HEK293 (cell line): ENCODE data around the gene OR1I1.

Experiments
- CTCF ChIA-PET: fragments of 350-600 bp; formaldehyde crosslinking; extraction: SDS; loops from one replicate; lab custom pipeline; 2021; ENCODE audit warnings: antibody characterized with exemption; lab: Yijun Ruan, JAX
- POLR2A ChIA-PET: fragments of 300-600 bp; formaldehyde crosslinking; extraction: SDS; loops from one replicate; lab custom pipeline; 2020; ENCODE audit warnings: antibody characterized with exemption, inconsistent platforms; lab: Yijun Ruan, JAX
- H3K27ac ChIP-seq: fragments of 200-500 bp; sonication (Bioruptor generic); 2 replicates; pipeline ENCODE4 v1.5.1; 2014; ENCODE audit warnings: low read depth, low read length, control low read depth, inconsistent platforms; ENCODE audit errors: extremely low read depth
- H3K36me3 ChIP-seq, 2 experiments: fragments of 200-500 bp in 1 of 2; sonication (Bioruptor generic) in 1 of 2; 1 replicate in 1 of 2; 2 replicates in 1 of 2; pipeline ENCODE4 v1.5.1; 2014 to 2017; ENCODE audit warnings: inconsistent platforms in 2 of 2, low read length in 2 of 2; ENCODE audit not compliant: control insufficient read depth in 2 of 2, insufficient read depth in 1 of 2
- H3K4me1 ChIP-seq: fragments of 200-500 bp; sonication (Bioruptor generic); 2 replicates; pipeline ENCODE4 v1.5.1; 2014; ENCODE audit warnings: mild to moderate bottlenecking, low read length, inconsistent platforms; ENCODE audit not compliant: control insufficient read depth, insufficient read depth
- H3K4me3 ChIP-seq: 2 replicates; pipeline ENCODE4 v1.5.1; 2011; ENCODE audit warnings: low read depth, mild to moderate bottlenecking, control low read depth, low read length, moderate library complexity
- H3K9me3 ChIP-seq: fragments of 200-500 bp; sonication (Bioruptor generic); 2 replicates; pipeline ENCODE4 v1.5.1; 2014; ENCODE audit warnings: low read depth, low read length, inconsistent platforms; ENCODE audit not compliant: control insufficient read depth, insufficient read depth
- GLIS1 ChIP-seq: fragments of 450-650 bp; formaldehyde crosslinking; IDR thresholded peaks from 2 replicates; pipeline ENCODE4 v1.5.1; 2016; ENCODE audit warnings: missing biosample characterization, missing genetic modification characterization
- KLF1 ChIP-seq: fragments of 450-650 bp; formaldehyde crosslinking; IDR thresholded peaks from 2 replicates; pipeline ENCODE4 v1.5.1; 2016; ENCODE audit warnings: missing biosample characterization, missing genetic modification characterization
- MYNN ChIP-seq: fragments of 450-650 bp; formaldehyde crosslinking; IDR thresholded peaks from 2 replicates; pipeline ENCODE4 v1.5.1; 2016; ENCODE audit warnings: missing biosample characterization, missing genetic modification characterization, borderline replicate concordance
- MZF1 ChIP-seq: fragments of 450-650 bp; formaldehyde crosslinking; IDR thresholded peaks from 2 replicates; pipeline ENCODE4 v1.5.1; 2017; ENCODE audit warnings: missing biosample characterization, missing genetic modification characterization, borderline replicate concordance
- SP2 ChIP-seq: fragments of 450-650 bp; formaldehyde crosslinking; IDR thresholded peaks from 2 replicates; pipeline ENCODE4 v1.5.1; 2016; ENCODE audit warnings: missing biosample characterization, missing genetic modification characterization
- ZNF174 ChIP-seq: fragments of 450-650 bp; formaldehyde crosslinking; IDR thresholded peaks from 2 replicates; pipeline ENCODE4 v1.5.0; 2017; ENCODE audit warnings: missing biosample characterization, mild to moderate bottlenecking, missing genetic modification characterization
- ZNF211 ChIP-seq: fragments of 450-650 bp; formaldehyde crosslinking; IDR thresholded peaks from 2 replicates; pipeline ENCODE4 v1.5.1; 2016; ENCODE audit warnings: low read depth, missing biosample characterization, missing genetic modification characterization
- ZNF274 ChIP-seq, 2 experiments: fragments of 200-500 bp in 1 of 2; fragments of 450-650 bp in 1 of 2; sonication (Bioruptor generic) in 1 of 2; formaldehyde crosslinking in 1 of 2; IDR thresholded peaks; 2 replicates each; pipeline versions ENCODE4 v1.5.1 to v1.6.1; 2014 to 2016; ENCODE audit warnings: borderline replicate concordance in 1 of 2, inconsistent platforms in 1 of 2, low read length in 1 of 2, missing biosample characterization in 1 of 2, missing genetic modification characterization in 1 of 2
- ZNF555 ChIP-seq: fragments of 450-650 bp; formaldehyde crosslinking; conservative IDR thresholded peaks from 2 replicates; pipeline ENCODE4 v1.5.1; 2017; ENCODE audit warnings: missing biosample characterization, mild to moderate bottlenecking, missing genetic modification characterization, inconsistent platforms
- ZNF747 ChIP-seq: fragments of 450-650 bp; formaldehyde crosslinking; IDR thresholded peaks from 2 replicates; pipeline ENCODE4 v1.5.1; 2016; ENCODE audit warnings: missing biosample characterization, missing genetic modification characterization
- ZNF76 ChIP-seq: fragments of 450-650 bp; formaldehyde crosslinking; IDR thresholded peaks from 2 replicates; pipeline ENCODE4; 2016; ENCODE audit warnings: low read depth, missing biosample characterization, missing genetic modification characterization, borderline replicate concordance
- ZSCAN30 ChIP-seq: fragments of 450-650 bp; IDR thresholded peaks from 2 replicates; pipeline ENCODE4 v1.5.1; 2018; ENCODE audit warnings: missing biosample characterization, mild to moderate bottlenecking, missing genetic modification characterization, moderate library complexity
- TF ChIP-seq, protein P1 (sequence below): fragments of 450-650 bp; formaldehyde crosslinking; conservative IDR thresholded peaks from 2 replicates; pipeline ENCODE4 v1.5.1; 2016; ENCODE audit warnings: low read depth, missing biosample characterization, missing genetic modification characterization
- TF ChIP-seq, protein P2 (sequence below): fragments of 450-650 bp; formaldehyde crosslinking; IDR thresholded peaks from 2 replicates; pipeline ENCODE4 v1.5.1; 2017; ENCODE audit warnings: missing biosample characterization, missing genetic modification characterization
- TF ChIP-seq, protein P3 (sequence below): fragments of 450-650 bp; formaldehyde crosslinking; IDR thresholded peaks from 2 replicates; pipeline ENCODE4 v1.5.1; 2016; ENCODE audit warnings: missing biosample characterization, missing genetic modification characterization, borderline replicate concordance
- TF ChIP-seq, protein P4 (sequence below): fragments of 450-650 bp; formaldehyde crosslinking; IDR thresholded peaks from 2 replicates; pipeline ENCODE4 v1.5.1; 2016; ENCODE audit warnings: missing biosample characterization, missing genetic modification characterization

The OR1I1 gene

DNA sequence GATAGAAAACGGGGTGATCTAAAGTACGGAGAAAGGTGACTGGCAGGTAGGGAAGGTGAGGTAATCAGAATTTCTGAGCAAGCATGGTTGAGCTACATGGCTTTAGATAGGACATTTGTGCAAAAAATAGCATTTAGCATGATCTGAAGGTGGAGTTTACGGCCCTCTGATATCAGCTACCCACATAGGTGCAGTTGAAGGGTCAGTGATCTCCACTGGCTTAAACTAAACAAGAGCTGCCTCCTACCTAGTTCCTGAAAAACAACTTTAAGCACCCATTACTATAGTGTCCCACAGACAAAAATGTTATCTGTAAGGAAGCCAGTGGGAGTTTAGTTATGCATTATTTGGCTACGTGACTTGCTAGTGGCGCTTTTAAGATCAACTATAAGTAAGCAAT, 33.9 kb upstream of the OR1I1 start (continued):
- TF ChIP-seq, protein P1, sequence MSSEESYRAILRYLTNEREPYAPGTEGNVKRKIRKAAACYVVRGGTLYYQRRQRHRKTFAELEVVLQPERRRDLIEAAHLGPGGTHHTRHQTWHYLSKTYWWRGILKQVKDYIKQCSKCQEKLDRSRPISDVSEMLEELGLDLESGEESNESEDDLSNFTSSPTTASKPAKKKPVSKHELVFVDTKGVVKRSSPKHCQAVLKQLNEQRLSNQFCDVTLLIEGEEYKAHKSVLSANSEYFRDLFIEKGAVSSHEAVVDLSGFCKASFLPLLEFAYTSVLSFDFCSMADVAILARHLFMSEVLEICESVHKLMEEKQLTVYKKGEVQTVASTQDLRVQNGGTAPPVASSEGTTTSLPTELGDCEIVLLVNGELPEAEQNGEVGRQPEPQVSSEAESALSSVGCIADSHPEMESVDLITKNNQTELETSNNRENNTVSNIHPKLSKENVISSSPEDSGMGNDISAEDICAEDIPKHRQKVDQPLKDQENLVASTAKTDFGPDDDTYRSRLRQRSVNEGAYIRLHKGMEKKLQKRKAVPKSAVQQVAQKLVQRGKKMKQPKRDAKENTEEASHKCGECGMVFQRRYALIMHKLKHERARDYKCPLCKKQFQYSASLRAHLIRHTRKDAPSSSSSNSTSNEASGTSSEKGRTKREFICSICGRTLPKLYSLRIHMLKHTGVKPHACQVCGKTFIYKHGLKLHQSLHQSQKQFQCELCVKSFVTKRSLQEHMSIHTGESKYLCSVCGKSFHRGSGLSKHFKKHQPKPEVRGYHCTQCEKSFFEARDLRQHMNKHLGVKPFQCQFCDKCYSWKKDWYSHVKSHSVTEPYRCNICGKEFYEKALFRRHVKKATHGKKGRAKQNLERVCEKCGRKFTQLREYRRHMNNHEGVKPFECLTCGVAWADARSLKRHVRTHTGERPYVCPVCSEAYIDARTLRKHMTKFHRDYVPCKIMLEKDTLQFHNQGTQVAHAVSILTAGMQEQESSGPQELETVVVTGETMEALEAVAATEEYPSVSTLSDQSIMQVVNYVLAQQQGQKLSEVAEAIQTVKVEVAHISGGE (tag by site-specific recombination), result no peak
- no peak for TF ChIP-seq ZNF555 (tag by site-specific recombination)

DNA sequence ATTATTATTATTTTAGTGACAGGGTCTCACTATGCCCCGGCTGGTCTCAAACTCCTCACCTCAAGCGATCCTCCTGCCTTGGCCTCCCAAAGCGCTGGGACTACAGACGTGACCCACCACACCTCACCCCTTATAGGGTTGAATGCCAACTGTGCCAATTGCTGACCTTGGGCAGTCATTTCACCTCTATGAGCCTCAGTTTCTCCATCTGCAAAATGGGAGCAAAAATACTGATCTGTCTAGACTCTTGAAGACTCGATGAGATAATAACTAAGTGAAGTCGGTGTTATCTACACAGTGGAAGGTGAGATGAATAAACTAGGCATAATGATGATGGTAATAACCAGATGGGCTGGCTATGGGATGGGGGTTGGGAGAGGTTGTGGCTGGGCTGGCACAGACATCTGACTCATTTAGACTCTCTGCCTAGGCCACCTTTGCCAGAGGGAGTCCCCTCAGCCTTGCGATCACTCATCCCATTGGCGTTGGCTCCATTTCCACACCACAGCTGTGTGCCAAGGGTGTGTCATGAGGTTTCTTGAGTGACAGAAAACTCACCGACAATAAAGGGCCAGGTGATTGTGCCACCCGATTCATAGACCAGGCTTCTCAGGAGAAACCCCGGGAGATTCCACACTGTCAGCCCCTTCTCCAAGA, 33.0 kb upstream of the OR1I1 start, which contains the start of gene CASP14:
TSS of gene CASP14 (plus strand) at position 596 of the 657 bp plus-strand sequence. CDS start 2,772 bp downstream, outside the sequence.
- no peaks in the 10 kb centered on the region for H3K9me3 ChIP-seq
- no peaks in the 10 kb centered on the region for H3K4me1 ChIP-seq
- TF ChIP-seq, protein P2, sequence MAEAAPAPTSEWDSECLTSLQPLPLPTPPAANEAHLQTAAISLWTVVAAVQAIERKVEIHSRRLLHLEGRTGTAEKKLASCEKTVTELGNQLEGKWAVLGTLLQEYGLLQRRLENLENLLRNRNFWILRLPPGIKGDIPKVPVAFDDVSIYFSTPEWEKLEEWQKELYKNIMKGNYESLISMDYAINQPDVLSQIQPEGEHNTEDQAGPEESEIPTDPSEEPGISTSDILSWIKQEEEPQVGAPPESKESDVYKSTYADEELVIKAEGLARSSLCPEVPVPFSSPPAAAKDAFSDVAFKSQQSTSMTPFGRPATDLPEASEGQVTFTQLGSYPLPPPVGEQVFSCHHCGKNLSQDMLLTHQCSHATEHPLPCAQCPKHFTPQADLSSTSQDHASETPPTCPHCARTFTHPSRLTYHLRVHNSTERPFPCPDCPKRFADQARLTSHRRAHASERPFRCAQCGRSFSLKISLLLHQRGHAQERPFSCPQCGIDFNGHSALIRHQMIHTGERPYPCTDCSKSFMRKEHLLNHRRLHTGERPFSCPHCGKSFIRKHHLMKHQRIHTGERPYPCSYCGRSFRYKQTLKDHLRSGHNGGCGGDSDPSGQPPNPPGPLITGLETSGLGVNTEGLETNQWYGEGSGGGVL, result no peak
- no peak for TF ChIP-seq MZF1
- no peak for TF ChIP-seq ZSCAN30 (tag by site-specific recombination)
- no peak for TF ChIP-seq GLIS1 (tag by site-specific recombination)
- no peak for TF ChIP-seq SP2 (tag by site-specific recombination)
- no peak for TF ChIP-seq ZNF76
- TF ChIP-seq, protein P3, sequence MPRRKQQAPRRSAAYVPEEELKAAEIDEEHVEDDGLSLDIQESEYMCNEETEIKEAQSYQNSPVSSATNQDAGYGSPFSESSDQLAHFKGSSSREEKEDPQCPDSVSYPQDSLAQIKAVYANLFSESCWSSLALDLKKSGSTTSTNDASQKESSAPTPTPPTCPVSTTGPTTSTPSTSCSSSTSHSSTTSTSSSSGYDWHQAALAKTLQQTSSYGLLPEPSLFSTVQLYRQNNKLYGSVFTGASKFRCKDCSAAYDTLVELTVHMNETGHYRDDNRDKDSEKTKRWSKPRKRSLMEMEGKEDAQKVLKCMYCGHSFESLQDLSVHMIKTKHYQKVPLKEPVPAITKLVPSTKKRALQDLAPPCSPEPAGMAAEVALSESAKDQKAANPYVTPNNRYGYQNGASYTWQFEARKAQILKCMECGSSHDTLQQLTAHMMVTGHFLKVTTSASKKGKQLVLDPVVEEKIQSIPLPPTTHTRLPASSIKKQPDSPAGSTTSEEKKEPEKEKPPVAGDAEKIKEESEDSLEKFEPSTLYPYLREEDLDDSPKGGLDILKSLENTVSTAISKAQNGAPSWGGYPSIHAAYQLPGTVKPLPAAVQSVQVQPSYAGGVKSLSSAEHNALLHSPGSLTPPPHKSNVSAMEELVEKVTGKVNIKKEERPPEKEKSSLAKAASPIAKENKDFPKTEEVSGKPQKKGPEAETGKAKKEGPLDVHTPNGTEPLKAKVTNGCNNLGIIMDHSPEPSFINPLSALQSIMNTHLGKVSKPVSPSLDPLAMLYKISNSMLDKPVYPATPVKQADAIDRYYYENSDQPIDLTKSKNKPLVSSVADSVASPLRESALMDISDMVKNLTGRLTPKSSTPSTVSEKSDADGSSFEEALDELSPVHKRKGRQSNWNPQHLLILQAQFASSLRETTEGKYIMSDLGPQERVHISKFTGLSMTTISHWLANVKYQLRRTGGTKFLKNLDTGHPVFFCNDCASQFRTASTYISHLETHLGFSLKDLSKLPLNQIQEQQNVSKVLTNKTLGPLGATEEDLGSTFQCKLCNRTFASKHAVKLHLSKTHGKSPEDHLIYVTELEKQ, result no peak
- no peak for TF ChIP-seq ZNF747
- TF ChIP-seq ZNF211 (tag by site-specific recombination), result no peak
- TF ChIP-seq ZNF174 (tag by site-specific recombination), result no peak
- TF ChIP-seq KLF1 (tag by site-specific recombination), result no peak
- TF ChIP-seq MYNN, result no peak
- no peak for TF ChIP-seq ZNF274 (IDR thresholded peaks at IDR 0.05; ENCODE audit: low read length)
- no peak for TF ChIP-seq ZNF274 (tag by site-specific recombination; IDR thresholded peaks at IDR 0.05; ENCODE audit: borderline replicate concordance)
- TF ChIP-seq, protein P4, sequence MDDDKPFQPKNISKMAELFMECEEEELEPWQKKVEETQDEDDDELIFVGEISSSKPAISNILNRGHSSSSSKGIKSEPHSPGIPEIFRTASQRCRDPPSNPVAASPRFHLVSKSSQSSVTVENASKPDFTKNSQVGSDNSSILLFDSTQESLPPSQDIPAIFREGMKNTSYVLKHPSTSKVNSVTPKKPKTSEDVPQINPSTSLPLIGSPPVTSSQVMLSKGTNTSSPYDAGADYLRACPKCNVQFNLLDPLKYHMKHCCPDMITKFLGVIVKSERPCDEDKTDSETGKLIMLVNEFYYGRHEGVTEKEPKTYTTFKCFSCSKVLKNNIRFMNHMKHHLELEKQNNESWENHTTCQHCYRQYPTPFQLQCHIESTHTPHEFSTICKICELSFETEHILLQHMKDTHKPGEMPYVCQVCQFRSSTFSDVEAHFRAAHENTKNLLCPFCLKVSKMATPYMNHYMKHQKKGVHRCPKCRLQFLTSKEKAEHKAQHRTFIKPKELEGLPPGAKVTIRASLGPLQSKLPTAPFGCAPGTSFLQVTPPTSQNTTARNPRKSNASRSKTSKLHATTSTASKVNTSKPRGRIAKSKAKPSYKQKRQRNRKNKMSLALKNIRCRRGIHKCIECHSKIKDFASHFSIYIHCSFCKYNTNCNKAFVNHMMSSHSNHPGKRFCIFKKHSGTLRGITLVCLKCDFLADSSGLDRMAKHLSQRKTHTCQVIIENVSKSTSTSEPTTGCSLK (tag by site-specific recombination), result no peak
- no peak within 1 kb of the TSS for H3K4me3 ChIP-seq
- POLR2A ChIA-PET, result no interaction called here
- H3K36me3 ChIP-seq, result no peaks in the 10 kb centered on the region
- H3K27ac ChIP-seq, result no peak within 1 kb of the TSS
- CTCF ChIA-PET, result interaction anchor here (0.6 kb wide), 1 partner anchor 32 kb away, joined by 3 read pairs; no protein-coding TSS in a partner anchor
